HG03521 (cell line): ENCODE measurements around the gene DMXL2.
"Not testable (repeated sequence)": the region's sequence is repeated elsewhere in the genome, so short reads cannot be mapped to it uniquely, and the experiment has no call there.

Source experiments
- ATAC-seq: cut with Tn5 transposase; IDR thresholded peaks from one replicate; pipeline ENCODE4 v1.9.1; 2021; ENCODE audit warnings: mild to moderate bottlenecking, moderate library complexity; ENCODE audit not compliant: unreplicated experiment

The DMXL2 gene

DNA sequence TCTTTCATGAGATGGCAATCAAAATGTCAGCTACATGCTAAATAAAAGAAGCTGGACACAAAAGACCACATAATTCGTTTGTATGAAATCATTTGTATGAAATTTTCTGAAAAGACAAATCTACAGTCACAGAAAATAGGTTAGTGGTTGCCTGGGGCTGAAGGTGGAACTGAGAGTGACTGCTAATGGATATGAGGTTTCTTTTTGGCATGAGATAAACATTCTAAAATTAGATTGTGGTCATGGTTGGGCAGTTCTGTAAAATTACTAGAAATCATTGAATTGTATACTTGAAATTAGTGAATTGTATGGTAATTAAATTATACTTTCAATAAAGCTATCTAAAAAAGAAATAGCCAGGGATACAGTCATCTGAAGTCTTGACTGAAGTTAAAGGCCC, 2.7 kb upstream of the DMXL2 start:
- peak; percentile 43 for ATAC-seq

DNA sequence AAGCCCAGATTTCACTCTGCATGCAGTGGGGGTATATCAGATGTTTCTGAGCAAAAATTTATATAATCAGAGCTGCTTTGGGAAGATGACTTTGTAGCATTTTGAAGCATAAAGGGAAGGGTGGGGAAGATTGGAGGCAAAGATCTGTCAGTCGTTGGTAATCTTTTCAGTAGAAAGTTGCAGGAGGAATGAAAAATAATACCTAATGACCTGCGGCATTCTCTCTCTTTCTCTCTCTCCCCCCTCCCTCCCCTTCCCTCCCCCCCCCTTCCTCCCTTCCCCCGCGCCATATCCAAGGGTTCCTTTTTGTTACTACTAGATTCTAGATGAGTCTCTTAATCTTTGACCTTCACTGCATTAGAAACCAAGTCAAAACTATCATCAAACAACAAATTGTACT, 1.5 kb upstream of the DMXL2 start:
- no peak for ATAC-seq

GRCh38 chr15:51623386-51623938, 891 bp upstream of the DMXL2 start:
- ATAC-seq = no peak

DNA sequence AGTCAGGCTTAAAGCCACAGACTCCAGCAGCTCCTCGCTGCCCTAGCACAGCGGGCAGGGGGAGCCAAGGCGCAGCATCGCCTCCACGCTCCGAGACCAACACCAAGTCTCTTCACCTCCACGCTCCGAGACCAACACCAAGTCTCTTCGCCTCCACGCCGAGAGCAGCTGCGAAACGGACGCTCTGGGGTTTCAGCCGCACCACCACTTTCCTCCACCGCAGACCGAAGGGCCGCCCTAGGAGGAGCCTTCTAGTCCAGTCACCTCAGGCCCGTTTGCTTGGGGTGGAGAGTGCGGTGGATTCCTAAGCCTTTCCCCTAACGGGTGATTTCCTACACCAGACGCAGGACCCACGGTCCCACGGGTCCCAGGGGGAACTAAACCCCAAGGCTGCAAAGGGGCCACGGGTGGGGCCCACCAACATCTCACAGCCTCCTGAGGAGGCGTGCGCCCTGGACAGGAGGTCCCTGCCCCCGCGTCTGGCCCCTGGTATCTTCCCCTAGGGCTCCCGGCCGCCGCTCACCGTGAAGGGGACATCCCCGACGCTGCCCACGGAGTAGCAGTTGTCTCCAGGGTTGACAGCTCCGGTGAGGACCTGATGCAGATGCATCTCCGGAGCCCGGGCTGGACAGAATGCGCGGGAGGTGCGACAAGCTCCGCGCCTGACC, 501 bp downstream of the DMXL2 start:
- no peak for ATAC-seq

- no peak for ATAC-seq
These were observed 1.3 kb downstream of the DMXL2 start for GRCh38 chr15:51621155-51621765.

DNA sequence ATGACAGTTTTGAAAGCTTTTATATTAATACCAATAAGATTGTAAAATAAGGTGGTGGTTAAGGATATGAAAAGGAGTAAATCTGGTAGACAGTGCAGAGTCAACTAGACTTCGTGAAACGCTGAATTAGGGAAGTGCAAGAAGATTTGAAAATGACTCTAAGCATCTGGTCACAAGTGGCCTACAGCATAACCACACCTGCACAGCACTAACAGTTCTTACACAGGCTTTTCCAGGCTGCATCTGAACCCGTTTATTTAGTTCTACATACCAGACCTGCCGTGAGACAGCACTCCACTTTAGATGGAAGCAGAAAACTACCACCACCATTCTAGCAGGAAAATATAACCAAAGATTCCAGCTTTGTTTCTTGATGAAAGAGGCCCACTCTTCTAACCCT, 1.9 kb downstream of the DMXL2 start:
- ATAC-seq = no peak

GRCh38 chr15:51620122-51620521, 2.4 kb downstream of the DMXL2 start:
- ATAC-seq = no peak

DNA sequence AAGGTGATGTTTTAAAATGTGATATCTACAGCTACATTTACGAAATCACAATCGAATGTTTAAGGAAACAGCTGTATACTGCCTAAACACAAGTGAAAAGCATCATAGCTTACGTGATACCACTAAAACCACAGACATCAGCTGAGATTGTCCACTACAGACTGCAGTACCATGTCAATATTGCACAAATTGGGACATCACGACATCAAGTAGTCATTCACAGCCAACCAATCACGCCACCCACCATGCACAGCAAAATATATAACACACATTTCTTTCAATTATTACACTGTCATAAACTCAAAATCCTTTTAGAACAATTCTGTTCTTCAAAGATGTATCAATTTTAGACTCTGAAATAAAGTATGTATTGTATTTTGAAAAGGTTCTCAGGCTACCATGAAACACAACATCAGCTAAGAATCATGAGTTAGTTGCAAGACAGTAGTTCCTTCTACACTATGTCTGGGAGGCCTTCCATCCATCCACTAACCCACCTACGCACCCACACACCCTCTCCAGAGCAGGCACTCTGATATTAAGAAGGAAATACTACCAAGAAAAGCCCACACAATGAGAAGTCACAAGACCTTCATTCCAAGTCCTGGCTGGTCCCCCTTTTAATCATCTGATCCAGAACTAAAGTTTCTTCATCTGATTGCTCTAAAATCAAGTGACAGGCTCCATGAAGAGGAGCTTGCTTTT, 3.1 kb downstream of the DMXL2 start:
- no peak for ATAC-seq

GRCh38 chr15:51617886-51618285, 4.7 kb downstream of the DMXL2 start:
- ATAC-seq = no peak

- no peak for ATAC-seq
These were observed 8.6 kb downstream of the DMXL2 start for GRCh38 chr15:51613951-51614350.

- not testable (repeated sequence) for ATAC-seq
These were observed 9.9 kb downstream of the DMXL2 start for GRCh38 chr15:51612669-51613068.

DNA sequence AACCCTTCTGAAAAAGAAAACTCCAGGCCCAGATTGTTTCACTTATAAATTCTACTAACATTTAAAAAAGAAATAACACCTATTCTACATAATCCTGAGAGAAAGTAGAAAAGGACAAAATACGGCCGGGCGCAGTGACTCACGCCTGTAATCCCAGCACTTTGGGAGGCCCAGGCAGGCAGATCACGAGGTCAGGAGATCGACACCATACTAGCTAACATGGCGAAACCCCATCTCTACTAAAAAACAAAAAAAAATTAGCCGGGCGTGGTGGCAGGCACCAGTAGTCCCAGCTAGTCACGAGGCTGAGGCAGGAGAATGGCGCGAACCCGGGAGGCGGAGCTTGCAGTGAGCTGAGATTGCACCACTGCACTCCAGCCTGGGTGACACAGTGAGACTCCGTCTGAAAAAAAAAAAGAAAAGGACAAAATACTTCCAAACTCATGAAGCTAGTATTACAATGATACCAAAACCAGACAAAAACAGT, 19.1 kb downstream of the DMXL2 start:
- not testable (repeated sequence) for ATAC-seq

- no peak for ATAC-seq
These were observed 19.6 kb downstream of the DMXL2 start for GRCh38 chr15:51603002-51603401.

- no peak for ATAC-seq
These were observed 20.1 kb downstream of the DMXL2 start for GRCh38 chr15:51602484-51602883.

GRCh38 chr15:51601801-51602200, 20.8 kb downstream of the DMXL2 start:
- ATAC-seq = no peak

GRCh38 chr15:51600114-51600513, 22.5 kb downstream of the DMXL2 start:
- no peak for ATAC-seq

GRCh38 chr15:51589881-51590568, 32.5 kb downstream of the DMXL2 start:
- no peak for ATAC-seq

DNA sequence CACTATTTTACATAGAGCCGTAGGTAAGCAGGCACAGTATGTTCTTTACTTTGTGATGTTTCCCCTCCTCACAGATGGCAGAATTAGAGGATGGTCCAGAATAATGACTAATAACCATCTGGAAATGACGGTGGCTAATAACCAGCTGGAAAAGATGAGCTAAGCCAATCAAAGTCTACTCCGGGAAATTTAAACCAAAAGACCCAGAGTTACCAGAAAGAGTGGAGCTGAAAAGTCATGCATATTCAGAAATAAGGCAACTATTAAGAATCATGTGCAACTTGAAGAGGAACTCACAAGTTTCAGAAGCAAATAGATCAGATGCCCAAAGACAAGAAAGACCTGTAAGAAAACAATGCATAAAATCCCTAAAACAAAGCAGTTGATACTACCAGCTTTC, 33.6 kb downstream of the DMXL2 start:
- no peak for ATAC-seq

GRCh38 chr15:51585986-51586385, 36.6 kb downstream of the DMXL2 start:
- no peak for ATAC-seq

DNA sequence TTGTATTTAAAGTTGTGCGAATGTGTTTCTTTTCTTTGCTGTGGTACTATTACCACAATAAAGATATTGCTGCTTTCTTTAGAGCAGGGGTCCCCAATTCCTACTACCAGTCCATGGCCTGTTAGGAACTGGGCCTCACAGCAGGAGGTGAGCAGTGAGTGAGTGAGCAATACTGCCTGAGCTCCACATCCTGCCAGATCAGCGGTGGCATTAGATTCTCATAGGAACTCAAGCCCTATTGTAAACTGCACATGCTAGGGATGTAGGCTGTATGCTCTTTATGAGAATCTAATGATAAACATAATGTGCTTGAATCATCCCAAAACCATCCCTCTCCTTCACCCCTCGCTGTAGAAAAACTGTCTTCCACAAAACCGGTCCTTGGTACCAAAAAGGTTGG, 41.6 kb downstream of the DMXL2 start:
- no peak for ATAC-seq

DNA sequence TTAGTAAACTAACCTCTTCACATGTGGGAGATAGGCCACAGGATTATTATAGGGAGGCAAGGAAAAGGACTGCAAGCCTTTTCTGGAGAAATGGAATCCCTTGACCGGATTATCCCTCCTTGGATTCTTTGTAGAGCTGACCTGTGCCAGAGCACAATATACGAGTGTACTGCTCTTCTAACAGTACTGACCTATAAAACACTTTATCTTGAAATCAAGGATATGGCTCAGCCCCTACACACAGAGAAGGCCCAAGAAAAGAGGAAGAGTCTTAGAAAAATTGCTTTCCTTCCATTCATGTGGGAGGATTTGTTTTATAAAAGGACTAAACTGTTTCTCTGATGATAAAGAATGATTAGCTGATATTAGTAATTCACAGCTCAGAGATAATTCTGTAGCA, 42.2 kb downstream of the DMXL2 start:
- ATAC-seq = no peak
